Measurements from ENCODE around the gene NEURL1. TPM values are rescaled to one million over a fixed set of nuclear protein-coding genes. Genes with fewer than 3 reads are reported as not detected.

The NEURL1 gene
- total and polyA plus RNA-seq, 2 donors (not counting 3 experiments of a cell fraction or from before 2014, with no cell fraction given) = 0.06 to 0.22 TPM

GRCh38 chr10:103562383-103562782, 68.9 kb downstream of the NEURL1 start:
- Histone ChIP-seq H3K27me3 (ENCODE audit: control insufficient read depth in 2 of 2, insufficient read depth in 2 of 2, low read length in 2 of 2) (no peaks in the 10 kb centered on the region), H3K4me1 (ENCODE audit: control insufficient read depth, extremely low read depth, insufficient read depth, low read length) (no peaks in the 10 kb centered on the region), H3K9me3 (replicated peaks; ENCODE audit: control insufficient read depth, insufficient read depth, low read length) (no peaks in the 10 kb centered on the region), H3K79me2 (ENCODE audit: control insufficient read depth, insufficient read depth, low read length) (no peaks in the 10 kb centered on the region), H3K4me2 (ENCODE audit: insufficient read depth, low read length) (no peak overlapping the region), H3K4me3 (replicated peaks in 1 of 3; ENCODE audit: insufficient read depth in 1 of 3, low read depth in 1 of 3, low read length in 3 of 3) (no peak overlapping the region), H3K27ac (ENCODE audit: insufficient read depth, low read depth, low read length) (no peak overlapping the region), H2AFZ (ENCODE audit: low read depth, low read length) (no peak overlapping the region), H3K9me1 (replicated peaks; ENCODE audit: control insufficient read depth, extremely low read depth, insufficient read depth, low read length) (no peaks in the 10 kb centered on the region), H4K20me1 (replicated peaks; ENCODE audit: control insufficient read depth, extremely low read depth, insufficient read depth, low read length) (no peaks in the 10 kb centered on the region), H3K9ac (replicated peaks; ENCODE audit: extremely low read depth, insufficient read depth, low read length) (no peak overlapping the region), H3K36me3 (ENCODE audit: control insufficient read depth in 2 of 2, extremely low read depth in 1 of 2, insufficient read depth in 2 of 2, low read length in 2 of 2) (no peaks in the 10 kb centered on the region)
- POLR2A ChIA-PET = no interaction called here
- intact Hi-C loops (cut with micrococcal nuclease) = no loop called here
- no peak for DNase-seq (ENCODE audit: low read depth, low spot score)
- TF ChIP-seq FOS (IDR thresholded peaks at IDR 0.05; ENCODE audit: borderline replicate concordance, insufficient read depth, low read length) (no peak), POLR2AphosphoS5 (IDR thresholded peaks at IDR 0.05; ENCODE audit: insufficient read depth, low read depth, low read length) (no peak), GATA2 (IDR thresholded peaks at IDR 0.05; ENCODE audit: insufficient read depth, insufficient read length, low read depth, low read length) (no peak), EZH2 (IDR thresholded peaks at IDR 0.05; ENCODE audit: borderline replicate concordance, low read depth, low read length, severe bottlenecking) (no peak), MYC (IDR thresholded peaks at IDR 0.05; ENCODE audit: low read depth, low read length) (no peak), JUN (IDR thresholded peaks at IDR 0.05; ENCODE audit: borderline replicate concordance, insufficient read depth, insufficient read length, low read depth) (no peak), MAX (IDR thresholded peaks at IDR 0.05; ENCODE audit: insufficient read depth, insufficient read length) (no peak), CTCF (IDR thresholded peaks at IDR 0.05; ENCODE audit: extremely low read depth in 1 of 2, insufficient read depth in 1 of 2, low read depth in 1 of 2, low read length in 2 of 2) (no peak), POLR2A (IDR thresholded peaks at IDR 0.05; ENCODE audit: low read depth, low read length) (no peak)
- no peak for FAIRE-seq
- BruUV-seq (replicated peaks) = no TSS peak
- dilution Hi-C loops (cut with MboI; ENCODE audit: extremely low pct_ligation_motif_present, low sequenced_read_pairs) = no loop called here
- CTCF ChIA-PET = no interaction called here

All from endothelial cell of umbilical vein (primary cell).